Keratinocyte (primary cell): ENCODE measurements around the gene TNNT2.

Experiments
- CTCF ChIP-seq, 3 experiments: IDR thresholded peaks in 1 of 3; conservative IDR thresholded peaks in 1 of 3; optimal IDR thresholded peaks in 1 of 3; 2 replicates in 2 of 3; 3 replicates in 1 of 3; pipeline versions ENCODE3 to v1.5.1; 2011; ENCODE audit warnings: low read length in 3 of 3, mild to moderate bottlenecking in 3 of 3, moderate library complexity in 2 of 3, control low read depth in 1 of 3, inconsistent platforms in 1 of 3; ENCODE audit not compliant: insufficient read depth in 2 of 3; ENCODE audit errors: extremely low read depth in 1 of 3
- EZH2 ChIP-seq: IDR thresholded peaks from one replicate; pipeline ENCODE4 v1.6.1; 2012; ENCODE audit warnings: inconsistent platforms, mild to moderate bottlenecking, low read length, moderate library complexity

DNA sequence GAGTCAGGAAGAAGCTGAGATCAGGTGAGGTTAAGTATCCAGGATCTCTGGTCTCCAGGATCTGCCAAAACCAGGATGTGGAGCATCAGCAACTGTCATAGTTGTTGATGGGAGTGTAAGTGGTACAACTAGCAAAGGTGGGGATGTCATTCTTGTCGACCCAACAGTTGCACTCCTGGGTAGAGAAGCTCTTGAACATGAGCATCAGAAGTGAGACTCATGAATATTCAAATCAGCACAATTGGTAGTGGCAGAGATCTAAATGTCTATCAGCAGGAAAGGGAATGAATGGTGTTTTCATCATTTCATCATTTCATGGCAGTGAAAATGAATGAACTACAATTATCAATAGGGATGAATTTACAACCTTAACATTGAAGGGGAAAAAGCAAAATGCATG, 25.9 kb upstream of the TNNT2 start:
- TF ChIP-seq CTCF (optimal IDR thresholded peaks at IDR 0.05 in 1 of 3, IDR thresholded peaks at IDR 0.05 in 1 of 3, conservative IDR thresholded peaks at IDR 0.05 in 1 of 3; ENCODE audit: extremely low read depth in 1 of 3, insufficient read depth in 2 of 3, low read length in 3 of 3): no peak
- TF ChIP-seq EZH2: no peak
